GM11168 (cell line): Measurements from ENCODE around the gene INCA1.
"Not testable (repeated sequence)": the region's sequence is repeated elsewhere in the genome, so short reads cannot be mapped to it uniquely, and the experiment has no call there.

Source experiments
- in situ Hi-C: fragments of 300-500 bp; cut with MboI; formaldehyde crosslinking; loops from one replicate; pipeline ENCODE4 v1.12.0; 2022; ENCODE audit warnings: low sequenced_read_pairs; ENCODE audit not compliant: unreplicated experiment

The INCA1 gene

GRCh38 chr17:4997302-4998026 lies at the start of gene INCA1, which contains the start of gene KIF1C:
Gene INCA1 (minus strand): TSS chr17:4997522. CDS start chr17:4994437, 3,085 bp downstream.
Gene KIF1C (plus strand): TSS chr17:4997950. CDS start chr17:5000247, 2,297 bp downstream.
- in situ Hi-C loops: no loop called here

GRCh38 chr17:5045496-5045895 lies 48.2 kb upstream of the INCA1 start:
- in situ Hi-C loops: no loop called here

GRCh38 chr17:5044630-5045029 lies 47.3 kb upstream of the INCA1 start:
- in situ Hi-C loops: no loop called here

- in situ Hi-C loops: no loop called here
Measured at GRCh38 chr17:5043524-5043923, 46.2 kb upstream of the INCA1 start.

GRCh38 chr17:5042157-5043022 lies 45.1 kb upstream of the INCA1 start:
- in situ Hi-C loops: no loop called here

- in situ Hi-C loops: no loop called here
Measured at GRCh38 chr17:5035315-5035714, 38.0 kb upstream of the INCA1 start, which contains the start of gene SLC52A1. Gene SLC52A1 (minus strand): TSS chr17:5035426. CDS start chr17:5034606, 820 bp downstream.

- in situ Hi-C loops: no loop called here
Measured at GRCh38 chr17:5034651-5035050, 37.3 kb upstream of the INCA1 start.

- in situ Hi-C loops: no loop called here
Measured at GRCh38 chr17:5034063-5034462, 36.7 kb upstream of the INCA1 start.

GRCh38 chr17:5033352-5034015 lies 36.2 kb upstream of the INCA1 start:
- in situ Hi-C loops: no loop called here

- in situ Hi-C loops: no loop called here
Measured at GRCh38 chr17:5032865-5033264, 35.5 kb upstream of the INCA1 start.

- in situ Hi-C loops: no loop called here
Measured at GRCh38 chr17:5031365-5032082, 34.2 kb upstream of the INCA1 start.

GRCh38 chr17:5030168-5030567 lies 32.8 kb upstream of the INCA1 start:
- in situ Hi-C loops: not testable (repeated sequence)

- in situ Hi-C loops: no loop called here
Measured at GRCh38 chr17:5027916-5028315, 30.6 kb upstream of the INCA1 start.

- in situ Hi-C loops: no loop called here
Measured at GRCh38 chr17:5027299-5027698, 30.0 kb upstream of the INCA1 start.

GRCh38 chr17:5024604-5025003 lies 27.3 kb upstream of the INCA1 start:
- in situ Hi-C loops: no loop called here

GRCh38 chr17:5023588-5024147 lies 26.3 kb upstream of the INCA1 start:
- in situ Hi-C loops: no loop called here

- in situ Hi-C loops: no loop called here
Measured at GRCh38 chr17:5022171-5022711, 24.9 kb upstream of the INCA1 start.

- in situ Hi-C loops: no loop called here
Measured at GRCh38 chr17:5020502-5021023, 23.2 kb upstream of the INCA1 start.

GRCh38 chr17:5019475-5019956 lies 22.2 kb upstream of the INCA1 start:
- in situ Hi-C loops: no loop called here
